ENCODE data around the gene BTBD8.

DNA sequence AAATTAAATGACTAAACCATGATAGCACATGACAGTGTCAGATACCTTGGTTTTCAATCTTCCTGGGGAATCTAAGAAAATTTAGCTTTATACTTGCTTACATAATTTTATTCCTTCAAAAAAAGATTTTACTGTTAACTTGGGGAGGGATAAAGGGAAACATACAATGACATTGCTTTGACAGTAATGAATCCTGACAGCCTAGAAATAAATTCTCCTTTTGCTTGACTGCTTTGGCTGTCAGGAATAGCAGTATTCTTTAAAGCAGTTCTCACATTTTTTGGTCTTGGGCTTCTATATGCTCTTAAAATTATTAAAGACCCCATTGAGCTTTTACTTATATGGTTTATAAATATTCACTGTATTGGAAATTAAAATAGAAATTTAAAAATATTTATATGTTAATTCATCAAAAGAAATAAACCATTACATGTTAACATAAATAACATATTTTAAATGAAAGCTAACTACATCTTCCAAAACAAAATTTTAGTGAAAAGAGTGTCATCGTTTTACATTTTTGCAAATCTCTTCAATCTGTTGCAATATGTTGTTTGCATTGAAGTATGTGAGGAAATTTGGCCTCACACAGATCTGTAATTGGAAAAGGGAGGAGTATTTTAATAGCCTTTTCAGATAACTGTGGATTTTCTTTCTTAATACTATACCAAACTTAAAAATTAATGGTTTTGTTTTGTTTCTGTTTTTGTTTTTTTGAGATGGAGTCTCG lies 34.2 kb upstream of the BTBD8 start:
- TF ChIP-seq, protein P1, sequence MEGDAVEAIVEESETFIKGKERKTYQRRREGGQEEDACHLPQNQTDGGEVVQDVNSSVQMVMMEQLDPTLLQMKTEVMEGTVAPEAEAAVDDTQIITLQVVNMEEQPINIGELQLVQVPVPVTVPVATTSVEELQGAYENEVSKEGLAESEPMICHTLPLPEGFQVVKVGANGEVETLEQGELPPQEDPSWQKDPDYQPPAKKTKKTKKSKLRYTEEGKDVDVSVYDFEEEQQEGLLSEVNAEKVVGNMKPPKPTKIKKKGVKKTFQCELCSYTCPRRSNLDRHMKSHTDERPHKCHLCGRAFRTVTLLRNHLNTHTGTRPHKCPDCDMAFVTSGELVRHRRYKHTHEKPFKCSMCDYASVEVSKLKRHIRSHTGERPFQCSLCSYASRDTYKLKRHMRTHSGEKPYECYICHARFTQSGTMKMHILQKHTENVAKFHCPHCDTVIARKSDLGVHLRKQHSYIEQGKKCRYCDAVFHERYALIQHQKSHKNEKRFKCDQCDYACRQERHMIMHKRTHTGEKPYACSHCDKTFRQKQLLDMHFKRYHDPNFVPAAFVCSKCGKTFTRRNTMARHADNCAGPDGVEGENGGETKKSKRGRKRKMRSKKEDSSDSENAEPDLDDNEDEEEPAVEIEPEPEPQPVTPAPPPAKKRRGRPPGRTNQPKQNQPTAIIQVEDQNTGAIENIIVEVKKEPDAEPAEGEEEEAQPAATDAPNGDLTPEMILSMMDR (IDR thresholded peaks at IDR 0.05): no peak
- no peak for TF ChIP-seq POLR2A (IDR thresholded peaks at IDR 0.05)
